GM12801 (cell line): ENCODE measurements around the gene LY6G6C.

ENCODE experiments used
- TF ChIP-seq, protein P1 (sequence below): IDR thresholded peaks from one replicate; pipeline ENCODE4 v1.5.1; 2011; ENCODE audit warnings: control low read depth; ENCODE audit not compliant: insufficient read length; ENCODE audit errors: extremely low read depth

LY6G6C gene

DNA sequence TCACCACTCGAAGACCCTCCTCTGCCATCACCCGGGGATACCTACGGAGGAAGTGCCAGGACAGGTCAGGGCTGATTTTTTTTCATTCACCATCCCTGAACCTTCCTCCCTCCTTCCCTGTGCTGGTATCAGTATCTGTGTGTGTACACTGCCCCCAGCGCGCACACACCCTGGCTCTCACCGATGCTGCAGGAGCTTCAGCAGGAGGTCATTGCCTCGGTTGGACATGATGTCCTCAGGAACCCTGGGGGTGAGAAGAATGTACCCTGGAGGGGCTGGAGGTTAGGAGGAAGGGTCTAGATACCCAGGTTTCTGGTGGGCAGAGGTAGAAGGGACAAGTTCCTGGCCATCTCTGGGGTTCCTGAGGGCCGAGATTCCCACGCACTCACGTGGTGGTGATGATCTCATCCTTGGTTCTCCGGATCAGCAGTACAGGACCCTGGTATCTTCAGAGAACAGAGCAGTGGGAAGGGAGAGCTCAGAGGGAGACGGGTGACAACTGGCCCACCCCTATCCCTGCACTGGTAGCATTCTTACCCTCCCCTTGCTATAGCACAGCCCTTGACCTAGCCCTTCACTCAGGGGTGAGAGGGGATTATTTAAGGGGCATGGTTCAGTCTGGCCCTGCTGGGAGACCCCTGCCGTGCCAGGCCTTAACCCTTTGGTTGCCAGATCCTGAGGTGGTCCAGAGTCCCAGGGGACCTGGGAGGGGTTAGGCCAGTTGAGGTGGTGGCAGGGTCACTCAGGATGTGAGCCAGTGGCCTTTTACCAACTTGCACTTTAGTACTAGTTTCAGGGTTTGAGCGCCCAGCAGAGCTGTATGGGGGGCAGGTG, 33.5 kb downstream of the LY6G6C start:
- TF ChIP-seq, protein P1, sequence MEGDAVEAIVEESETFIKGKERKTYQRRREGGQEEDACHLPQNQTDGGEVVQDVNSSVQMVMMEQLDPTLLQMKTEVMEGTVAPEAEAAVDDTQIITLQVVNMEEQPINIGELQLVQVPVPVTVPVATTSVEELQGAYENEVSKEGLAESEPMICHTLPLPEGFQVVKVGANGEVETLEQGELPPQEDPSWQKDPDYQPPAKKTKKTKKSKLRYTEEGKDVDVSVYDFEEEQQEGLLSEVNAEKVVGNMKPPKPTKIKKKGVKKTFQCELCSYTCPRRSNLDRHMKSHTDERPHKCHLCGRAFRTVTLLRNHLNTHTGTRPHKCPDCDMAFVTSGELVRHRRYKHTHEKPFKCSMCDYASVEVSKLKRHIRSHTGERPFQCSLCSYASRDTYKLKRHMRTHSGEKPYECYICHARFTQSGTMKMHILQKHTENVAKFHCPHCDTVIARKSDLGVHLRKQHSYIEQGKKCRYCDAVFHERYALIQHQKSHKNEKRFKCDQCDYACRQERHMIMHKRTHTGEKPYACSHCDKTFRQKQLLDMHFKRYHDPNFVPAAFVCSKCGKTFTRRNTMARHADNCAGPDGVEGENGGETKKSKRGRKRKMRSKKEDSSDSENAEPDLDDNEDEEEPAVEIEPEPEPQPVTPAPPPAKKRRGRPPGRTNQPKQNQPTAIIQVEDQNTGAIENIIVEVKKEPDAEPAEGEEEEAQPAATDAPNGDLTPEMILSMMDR = no peak

DNA sequence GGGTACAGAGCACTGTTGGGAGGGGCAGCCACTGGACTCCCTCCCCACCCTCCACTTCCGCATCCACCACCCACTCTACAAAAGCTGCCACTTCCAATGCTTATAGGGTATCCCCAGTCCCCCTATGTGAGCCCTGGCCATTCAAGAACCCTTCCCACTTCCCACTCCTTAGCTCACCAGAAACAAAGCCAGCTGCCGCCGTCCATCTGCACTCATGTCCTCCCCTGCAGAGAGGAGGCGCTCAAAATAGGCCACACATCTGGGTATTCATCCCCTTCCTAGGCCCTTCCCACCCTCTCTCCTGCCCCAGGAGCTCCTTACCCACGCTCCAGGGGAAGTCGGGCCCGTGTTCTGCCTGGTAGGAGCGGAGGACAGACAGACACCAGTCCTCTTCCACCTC, 34.2 kb downstream of the LY6G6C start:
- TF ChIP-seq, protein P1 = no peak

DNA sequence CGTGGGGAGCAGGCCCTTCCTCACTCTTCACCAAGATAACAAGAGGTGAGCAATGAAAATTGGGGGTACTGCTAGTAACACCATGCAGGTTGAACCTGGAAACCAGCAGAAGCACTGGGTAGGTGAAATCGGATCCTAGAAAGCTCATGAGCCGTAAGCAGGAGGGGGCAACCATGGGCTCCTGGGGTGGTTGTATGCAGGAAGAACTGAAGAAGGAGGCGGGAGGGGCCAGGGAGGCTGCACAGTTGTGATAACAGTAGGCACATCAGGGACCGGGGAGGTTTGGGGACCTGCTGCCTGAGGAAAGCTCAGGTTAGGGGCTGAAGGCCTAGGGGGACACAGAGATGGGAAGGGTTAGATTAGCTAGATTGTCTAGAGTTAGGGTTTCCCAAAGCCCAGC, 35.1 kb downstream of the LY6G6C start:
- TF ChIP-seq, protein P1 = no peak

DNA sequence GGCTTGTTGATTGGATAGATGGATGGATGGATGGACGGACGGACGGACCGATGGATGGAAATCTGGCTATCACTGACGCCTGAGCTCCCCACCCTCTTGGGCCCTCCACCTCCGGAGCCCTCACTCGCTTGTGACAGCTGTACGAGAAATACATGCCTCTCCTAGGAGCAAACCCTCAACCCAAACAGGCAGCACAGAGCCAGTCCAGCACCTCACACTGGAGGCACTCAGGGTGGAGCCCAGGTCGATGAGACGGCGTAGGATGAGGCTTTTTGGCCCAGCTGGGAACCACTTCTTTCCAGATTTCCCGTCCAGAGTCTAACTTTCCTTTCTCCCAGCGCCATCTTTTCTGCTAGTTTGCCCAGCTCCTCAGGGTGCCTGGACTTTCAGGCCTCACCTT, 38.0 kb downstream of the LY6G6C start:
- TF ChIP-seq, protein P1 = no peak

DNA sequence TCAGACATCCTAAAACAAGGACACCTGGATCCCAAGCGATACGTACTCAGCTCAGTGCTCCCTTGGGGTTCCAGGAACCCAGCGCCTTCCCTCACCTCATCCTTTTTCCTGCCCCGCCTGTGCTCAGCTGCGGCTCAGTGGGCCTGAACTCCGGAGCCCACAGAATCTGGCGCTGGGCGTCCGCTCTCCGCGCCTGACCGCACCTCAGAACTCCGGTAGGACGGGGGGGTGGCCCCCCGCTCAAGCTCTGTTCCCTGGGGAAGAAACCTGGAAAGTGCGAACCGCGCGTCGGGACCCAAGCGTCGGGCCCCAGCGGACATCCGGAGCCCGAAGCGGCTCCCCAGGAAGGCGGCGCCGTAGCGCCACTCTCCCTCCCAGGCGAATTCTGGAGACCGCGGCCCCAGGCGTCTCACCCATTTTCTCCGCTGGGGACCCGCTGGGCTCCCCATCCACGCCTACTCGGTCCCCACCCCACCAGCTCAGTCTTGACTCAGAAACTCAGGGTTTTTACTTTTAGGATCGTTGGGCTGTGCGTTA, 40.3 kb downstream of the LY6G6C start:
- TF ChIP-seq, protein P1 = no peak

DNA sequence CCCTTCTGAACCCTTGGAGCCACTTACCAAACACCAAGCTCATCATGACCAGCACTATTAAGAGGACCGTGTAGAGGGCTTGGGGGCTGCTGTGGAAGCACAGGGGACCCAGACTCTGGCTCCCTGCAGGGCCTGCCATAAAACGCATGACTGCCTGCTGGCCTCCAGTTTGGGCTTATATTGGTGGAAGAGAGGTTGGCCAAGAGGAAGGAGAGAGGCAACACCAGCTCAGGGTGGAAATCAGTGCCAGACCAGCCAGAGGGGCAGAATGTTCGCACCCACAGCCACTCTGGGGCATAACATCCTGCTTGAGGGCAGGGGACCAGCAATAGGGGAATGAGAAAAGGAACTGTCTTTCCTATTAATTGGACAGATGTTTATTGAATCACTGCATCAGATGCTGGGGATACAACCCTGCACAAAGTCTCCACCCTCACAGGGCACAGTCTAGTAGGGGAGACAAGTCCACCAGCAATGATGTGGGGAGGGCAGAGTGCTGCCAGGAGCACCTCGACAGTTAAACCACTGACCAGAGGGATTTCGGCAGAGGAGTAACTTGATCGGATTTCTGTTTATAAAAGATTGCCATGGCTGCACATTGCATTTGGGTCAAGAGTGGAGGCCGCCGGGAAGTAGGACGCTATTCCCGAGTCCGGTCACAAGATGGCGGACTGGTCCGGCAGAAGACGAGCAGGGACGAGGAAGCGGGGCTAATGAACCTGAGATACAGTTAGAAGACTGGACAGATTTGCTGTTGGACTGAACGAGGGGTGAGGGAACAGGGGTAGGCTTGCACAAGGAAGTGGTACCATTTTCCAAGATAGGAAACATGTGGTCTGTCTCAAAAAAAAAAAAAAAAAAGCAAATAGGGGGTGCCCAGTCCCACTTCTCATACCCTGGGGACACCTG, 41.1 kb downstream of the LY6G6C start, which contains the start of gene LY6G5C:
Gene LY6G5C (minus strand): TSS at position 842 of the 909 bp plus-strand sequence. CDS start 694 bp downstream, at position 148.
- TF ChIP-seq, protein P1 = no peak

DNA sequence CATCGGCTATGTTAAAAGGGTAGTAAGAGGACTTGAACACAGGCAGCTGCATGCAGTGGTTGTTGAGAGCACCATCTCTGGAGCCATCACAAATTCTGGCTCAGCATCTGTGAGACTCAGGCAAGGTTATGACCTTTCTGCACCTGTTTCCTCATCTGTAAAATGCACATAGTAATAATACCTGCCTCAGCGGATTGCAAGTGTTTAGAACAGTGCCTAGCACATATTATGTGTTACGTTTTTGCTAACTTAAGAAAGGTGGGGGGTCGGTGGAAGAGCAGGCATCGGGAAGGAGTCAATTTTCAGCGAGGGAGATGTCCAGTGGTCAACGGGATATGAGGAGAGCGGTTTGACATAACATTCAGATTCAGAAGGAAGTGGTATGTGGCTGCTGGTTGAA, 43.6 kb downstream of the LY6G6C start:
- TF ChIP-seq, protein P1 = no peak
